Type B pancreatic cell (in vitro differentiated cells): Measurements from ENCODE around the gene PSEN2. TPM values are rescaled to one million over a fixed set of nuclear protein-coding genes. Genes with fewer than 3 reads are reported as not detected.

Experiments used
- DNase-seq: peaks from one replicate; pipeline ENCODE4 v3.0.0; 2021; ENCODE audit warnings: mixed read lengths; ENCODE audit not compliant: unreplicated experiment; ENCODE audit errors: extremely low spot score
- H3K27ac Mint-ChIP-seq: 2 replicates; pipeline ENCODE4 v1.8.0; 2021; ENCODE audit warnings: mild to moderate bottlenecking, mixed read lengths
- H3K27me3 Mint-ChIP-seq: 2 replicates; pipeline ENCODE4 v1.8.0; 2021; ENCODE audit warnings: mixed read lengths
- H3K36me3 Mint-ChIP-seq: 2 replicates; pipeline ENCODE4 v1.8.0; 2021; ENCODE audit warnings: mixed read lengths
- H3K4me1 Mint-ChIP-seq: one replicate; pipeline ENCODE4 v1.8.0; 2021; ENCODE audit warnings: mixed read lengths; ENCODE audit not compliant: unreplicated experiment
- H3K4me3 Mint-ChIP-seq: 2 replicates; pipeline ENCODE4 v1.8.0; 2021; ENCODE audit warnings: mild to moderate bottlenecking, mixed read lengths
- H3K9me3 Mint-ChIP-seq: 2 replicates; pipeline ENCODE4 v1.8.0; 2021; ENCODE audit warnings: mixed read lengths
- CTCF ChIP-seq: fragments of 200-600 bp; sonication (generic); conservative IDR thresholded peaks from 2 replicates; pipeline ENCODE4 v1.5.0; 2021; ENCODE audit warnings: antibody characterized with exemption, mild to moderate bottlenecking
- total RNA-seq: library from RNA; stranded (reverse); gene quantifications from 2 replicates; pipeline ENCODE4 v1.2.1, GENCODE V29; 2021; ENCODE audit warnings: low replicate concordance

PSEN2 gene
- total RNA-seq, 1 donor from 2014 or later = 22.6 TPM

- H3K27me3 Mint-ChIP-seq = no peaks in the 10 kb centered on the region
- no peak overlapping the region for H3K27ac Mint-ChIP-seq
- no peak overlapping the region for H3K4me3 Mint-ChIP-seq
- TF ChIP-seq CTCF = no peak
- peaks cover 22% of the 10 kb centered on the region for H3K4me1 Mint-ChIP-seq
- H3K36me3 Mint-ChIP-seq = peaks cover 10% of the 10 kb centered on the region
- DNase-seq = no peak
- no peaks in the 10 kb centered on the region for H3K9me3 Mint-ChIP-seq
These were observed 14.8 kb downstream of the PSEN2 start for GRCh38 chr1:226884966-226885820.

- H3K4me3 Mint-ChIP-seq = no peak overlapping the region
- H3K36me3 Mint-ChIP-seq = peaks cover 13% of the 10 kb centered on the region
- DNase-seq = no peak
- H3K9me3 Mint-ChIP-seq = no peaks in the 10 kb centered on the region
- peaks cover 22% of the 10 kb centered on the region for H3K4me1 Mint-ChIP-seq
- no peak overlapping the region for H3K27ac Mint-ChIP-seq
- no peaks in the 10 kb centered on the region for H3K27me3 Mint-ChIP-seq
- no peak for TF ChIP-seq CTCF
These were observed 15.9 kb downstream of the PSEN2 start for GRCh38 chr1:226886122-226886901.

- Mint-ChIP-seq H3K36me3 (peaks cover 12% of the 10 kb centered on the region), H3K27me3 (no peaks in the 10 kb centered on the region), H3K4me1 (peaks cover 21% of the 10 kb centered on the region), H3K4me3 (no peak overlapping the region), H3K27ac (no peak overlapping the region), H3K9me3 (no peaks in the 10 kb centered on the region)
- DNase-seq = no peak
- TF ChIP-seq CTCF = no peak
These were observed 16.6 kb downstream of the PSEN2 start for GRCh38 chr1:226887006-226887405.

GRCh38 chr1:226888021-226888420 lies 17.6 kb downstream of the PSEN2 start:
- peaks cover 11% of the 10 kb centered on the region for H3K4me1 Mint-ChIP-seq
- DNase-seq = no peak
- no peaks in the 10 kb centered on the region for H3K9me3 Mint-ChIP-seq
- H3K4me3 Mint-ChIP-seq = no peak overlapping the region
- no peak for TF ChIP-seq CTCF
- no peak overlapping the region for H3K27ac Mint-ChIP-seq
- H3K27me3 Mint-ChIP-seq = no peaks in the 10 kb centered on the region
- H3K36me3 Mint-ChIP-seq = peaks cover 7% of the 10 kb centered on the region

- no peak for DNase-seq
- H3K27me3 Mint-ChIP-seq = no peaks in the 10 kb centered on the region
- H3K9me3 Mint-ChIP-seq = no peaks in the 10 kb centered on the region
- H3K4me3 Mint-ChIP-seq = no peak overlapping the region
- peaks cover 5% of the 10 kb centered on the region for H3K4me1 Mint-ChIP-seq
- peaks cover 7% of the 10 kb centered on the region for H3K36me3 Mint-ChIP-seq
- no peak overlapping the region for H3K27ac Mint-ChIP-seq
- no peak for TF ChIP-seq CTCF
These were observed 18.4 kb downstream of the PSEN2 start for GRCh38 chr1:226888816-226889215.
